Astrocyte (in vitro differentiated cells and primary cell): ENCODE measurements around the gene SFTPA2. TPM values are rescaled to one million over a fixed set of nuclear protein-coding genes. Genes with fewer than 3 reads are reported as not detected.
"Not testable (repeated sequence)": the region's sequence is repeated elsewhere in the genome, so short reads cannot be mapped to it uniquely, and the experiment has no call there.

Source experiments
- DNase-seq: peaks from one replicate; pipeline ENCODE4 v3.0.0-alpha.2; 2010; ENCODE audit warnings: low read depth
- FAIRE-seq: peaks from 2 replicates; lab custom pipeline; 2011; peaks lifted over from hg19 to GRCh38; lab: Jason Lieb, UNC
- H2AFZ ChIP-seq: 2 replicates; pipeline ENCODE4 v1.6.0; 2012; ENCODE audit warnings: low read depth, low read length, inconsistent platforms
- H3K27ac ChIP-seq: 2 replicates; pipeline ENCODE4 v1.5.1; 2011; ENCODE audit warnings: low read depth, low read length, inconsistent platforms
- H3K27me3 ChIP-seq: 2 replicates; pipeline ENCODE4 v1.6.0; 2011; ENCODE audit warnings: low read length, inconsistent platforms; ENCODE audit not compliant: insufficient read depth
- H3K36me3 ChIP-seq: 2 replicates; pipeline ENCODE4 v1.5.1; 2011; ENCODE audit warnings: low read length, inconsistent platforms; ENCODE audit not compliant: insufficient read depth
- H3K4me1 ChIP-seq: 2 replicates; pipeline ENCODE4 v1.5.1; 2011; ENCODE audit warnings: low read length, inconsistent platforms; ENCODE audit not compliant: insufficient read depth
- H3K4me2 ChIP-seq: 2 replicates; pipeline ENCODE4 v1.6.0; 2012; ENCODE audit warnings: low read length, inconsistent platforms
- H3K4me3 ChIP-seq: 2 replicates; pipeline ENCODE4 v1.5.1; 2011; ENCODE audit warnings: low read depth, mild to moderate bottlenecking, low read length, inconsistent platforms; ENCODE audit not compliant: insufficient read depth
- H3K79me2 ChIP-seq: 2 replicates; pipeline ENCODE4 v1.6.0; 2012; ENCODE audit warnings: mild to moderate bottlenecking, low read length, inconsistent platforms; ENCODE audit not compliant: insufficient read depth
- H3K9ac ChIP-seq: 2 replicates; pipeline ENCODE4 v1.6.0; 2012; ENCODE audit warnings: mild to moderate bottlenecking, low read length, inconsistent platforms
- H3K9me3 ChIP-seq: 2 replicates; pipeline ENCODE4 v1.5.1; 2012; ENCODE audit warnings: low read depth, mild to moderate bottlenecking, low read length, inconsistent platforms; ENCODE audit not compliant: insufficient read depth
- H4K20me1 ChIP-seq: 2 replicates; pipeline ENCODE4 v1.6.0; 2012; ENCODE audit warnings: low read length, inconsistent platforms; ENCODE audit not compliant: insufficient read depth
- H3K27ac Mint-ChIP-seq: one replicate; pipeline ENCODE4 v1.8.0; 2021; ENCODE audit warnings: mild to moderate bottlenecking, mixed read lengths; ENCODE audit not compliant: unreplicated experiment
- H3K27me3 Mint-ChIP-seq: one replicate; pipeline ENCODE4 v1.8.0; 2021; ENCODE audit warnings: low read depth, mixed read lengths; ENCODE audit not compliant: unreplicated experiment
- H3K36me3 Mint-ChIP-seq: one replicate; pipeline ENCODE4 v1.8.0; 2021; ENCODE audit warnings: low read depth, mixed read lengths; ENCODE audit not compliant: unreplicated experiment
- H3K4me1 Mint-ChIP-seq: one replicate; pipeline ENCODE4 v1.8.0; 2021; ENCODE audit warnings: low read depth, mixed read lengths; ENCODE audit not compliant: unreplicated experiment
- H3K4me3 Mint-ChIP-seq: one replicate; pipeline ENCODE4 v1.8.0; 2021; ENCODE audit warnings: mild to moderate bottlenecking, moderate library complexity, mixed read lengths; ENCODE audit not compliant: unreplicated experiment
- H3K9me3 Mint-ChIP-seq: one replicate; pipeline ENCODE4 v1.8.0; 2021; ENCODE audit warnings: mild to moderate bottlenecking, mixed read lengths; ENCODE audit not compliant: unreplicated experiment
- CTCF ChIP-seq: IDR thresholded peaks from 2 replicates; pipeline ENCODE4 v1.5.1; 2011; ENCODE audit warnings: low read depth, mild to moderate bottlenecking, inconsistent platforms, low read length, moderate library complexity; ENCODE audit not compliant: insufficient read depth
- EZH2 ChIP-seq: IDR thresholded peaks from 2 replicates; pipeline ENCODE4 v1.6.1; 2012; ENCODE audit warnings: mild to moderate bottlenecking, low read length, inconsistent platforms; ENCODE audit not compliant: insufficient read depth
- total RNA-seq: library from RNA; stranded (reverse); gene quantifications from 2 replicates; pipeline ENCODE4 v1.2.1, GENCODE V29; 2021

Gene SFTPA2
- total RNA-seq, 1 donor from 2014 or later: not detected

- no peak for FAIRE-seq
- H3K9me3 Mint-ChIP-seq: peaks cover 5% of the 10 kb centered on the region
- H3K27me3 ChIP-seq: peaks cover 10% of the 10 kb centered on the region
- H4K20me1 ChIP-seq: no peaks in the 10 kb centered on the region
- H3K27ac ChIP-seq: no peak overlapping the region
- H3K27me3 Mint-ChIP-seq: peaks cover 17% of the 10 kb centered on the region
- no peaks in the 10 kb centered on the region for H3K79me2 ChIP-seq
- no peak overlapping the region for H3K4me2 ChIP-seq
- DNase-seq: no peak
- H3K4me3 ChIP-seq: no peak overlapping the region
- no peaks in the 10 kb centered on the region for H3K4me1 Mint-ChIP-seq
- no peak overlapping the region for H3K4me3 Mint-ChIP-seq
- no peaks in the 10 kb centered on the region for H3K9me3 ChIP-seq
- H3K9ac ChIP-seq: no peak overlapping the region
- H3K27ac Mint-ChIP-seq: no peak overlapping the region
- TF ChIP-seq CTCF: no peak
- no peak for TF ChIP-seq EZH2
- peaks cover 5% of the 10 kb centered on the region for H3K36me3 Mint-ChIP-seq
- H3K4me1 ChIP-seq: no peaks in the 10 kb centered on the region
- H2AFZ ChIP-seq: no peak overlapping the region
- no peaks in the 10 kb centered on the region for H3K36me3 ChIP-seq
Measured at GRCh38 chr10:79581044-79581443, 20.8 kb upstream of the SFTPA2 start.

- Histone ChIP-seq H3K9ac (no peak overlapping the region), H3K4me1 (no peaks in the 10 kb centered on the region), H4K20me1 (no peaks in the 10 kb centered on the region), H3K4me3 (no peak overlapping the region), H3K27ac (no peak overlapping the region), H2AFZ (no peak overlapping the region), H3K36me3 (no peaks in the 10 kb centered on the region), H3K27me3 (peaks cover 7% of the 10 kb centered on the region), H3K9me3 (no peaks in the 10 kb centered on the region), H3K79me2 (no peaks in the 10 kb centered on the region), H3K4me2 (no peak overlapping the region)
- no peaks in the 10 kb centered on the region for H3K4me1 Mint-ChIP-seq
- H3K36me3 Mint-ChIP-seq: no peaks in the 10 kb centered on the region
- H3K27ac Mint-ChIP-seq: no peak overlapping the region
- no peak for FAIRE-seq
- H3K4me3 Mint-ChIP-seq: no peak overlapping the region
- DNase-seq: no peak
- H3K27me3 Mint-ChIP-seq: peaks cover 6% of the 10 kb centered on the region
- H3K9me3 Mint-ChIP-seq: peaks cover 4% of the 10 kb centered on the region
- TF ChIP-seq EZH2: no peak
- TF ChIP-seq CTCF: no peak
Measured at GRCh38 chr10:79579361-79579760, 19.2 kb upstream of the SFTPA2 start.

GRCh38 chr10:79570624-79571023, 10.4 kb upstream of the SFTPA2 start:
- not testable (repeated sequence) for DNase-seq, H3K36me3 Mint-ChIP-seq, H2AFZ ChIP-seq, FAIRE-seq, H3K79me2 ChIP-seq, H3K9me3 Mint-ChIP-seq, H3K9ac ChIP-seq, H3K9me3 ChIP-seq, H3K4me1 ChIP-seq, H3K4me1 Mint-ChIP-seq, H3K27me3 ChIP-seq, H3K4me3 ChIP-seq, H4K20me1 ChIP-seq, H3K4me2 ChIP-seq, H3K36me3 ChIP-seq, H3K27ac ChIP-seq, H3K4me3 Mint-ChIP-seq, H3K27ac Mint-ChIP-seq
- H3K27me3 Mint-ChIP-seq: peaks cover 19% of the 10 kb centered on the region
